Panc1 (cell line): ENCODE measurements around the gene NT5DC1. TPM values are rescaled to one million over a fixed set of nuclear protein-coding genes. Genes with fewer than 3 reads are reported as not detected.
A peak's percentile ranks its signal among the peaks of the same experiment; 100 is the strongest.

Source experiments
- ATAC-seq: fragments of 200-7000 bp; cut with Tn5 transposase; 2 replicates; pipeline ENCODE4 v1.9.1; 2020; ENCODE audit warnings: mild to moderate bottlenecking, moderate library complexity
- BruUV-seq: library from RNA; stranded (reverse); fragments of 400-500 nt; replicated peaks from 2 replicates; lab custom pipeline; 2021; lab: Mats Ljungman, UMichigan
- CTCF ChIA-PET: fragments of 300-600 bp; sonication (Branson Sonifier 250); formaldehyde crosslinking; loops from one replicate; lab custom pipeline; 2022; ENCODE audit warnings: antibody characterized with exemption; lab: Charles Lee
- POLR2A ChIA-PET: fragments of 300-600 bp; sonication (Branson Sonifier 250); formaldehyde crosslinking; loops from one replicate; lab custom pipeline; 2022; ENCODE audit warnings: antibody characterized with exemption; lab: Charles Lee
- DNase-seq: peaks from one replicate; pipeline ENCODE4 v3.0.0-alpha.2; 2010; ENCODE audit warnings: low read depth, low spot score
- H3K27ac ChIP-seq: 2 replicates; pipeline ENCODE4 v1.5.1; 2011; ENCODE audit warnings: mild to moderate bottlenecking, low read length, inconsistent platforms
- H3K27me3 ChIP-seq: fragments of 200-500 bp; sonication (Bioruptor generic); 2 replicates; pipeline ENCODE4 v1.6.0; 2014; ENCODE audit warnings: low read length, inconsistent platforms; ENCODE audit not compliant: control insufficient read depth, insufficient read depth
- H3K36me3 ChIP-seq: fragments of 200-500 bp; sonication (Bioruptor generic); 2 replicates; pipeline ENCODE4 v1.5.1; 2014; ENCODE audit warnings: inconsistent platforms, mild to moderate bottlenecking, low read length, moderate library complexity; ENCODE audit not compliant: control insufficient read depth, insufficient read depth
- H3K4me1 ChIP-seq: 2 replicates; pipeline ENCODE4 v1.5.1; 2011; ENCODE audit warnings: inconsistent platforms, mild to moderate bottlenecking, low read length, moderate library complexity; ENCODE audit not compliant: control insufficient read depth, insufficient read depth
- H3K4me3 ChIP-seq, 2 experiments: 2 replicates each; pipeline ENCODE4 v1.5.1; 2011 to 2012; ENCODE audit warnings: low read depth in 2 of 2, low read length in 2 of 2, mild to moderate bottlenecking in 2 of 2, inconsistent platforms in 1 of 2, moderate library complexity in 1 of 2
- H3K9me3 ChIP-seq: fragments of 200-500 bp; sonication (Bioruptor generic); 2 replicates; pipeline ENCODE4 v1.5.1; 2014; ENCODE audit warnings: low read depth, mild to moderate bottlenecking, inconsistent platforms, low read length, moderate library complexity; ENCODE audit not compliant: control insufficient read depth, insufficient read depth
- POLR2AphosphoS5 ChIP-seq: IDR thresholded peaks from 2 replicates; pipeline ENCODE4 v1.6.1; 2012; ENCODE audit warnings: mild to moderate bottlenecking, low read depth, low read length, moderate library complexity
- SIN3A ChIP-seq: IDR thresholded peaks from 2 replicates; pipeline ENCODE4 v1.6.1; 2012; ENCODE audit warnings: low read depth, mild to moderate bottlenecking, low read length, moderate library complexity, borderline replicate concordance; ENCODE audit not compliant: insufficient read depth
- TCF7L2 ChIP-seq: IDR thresholded peaks from 2 replicates; pipeline ENCODE4 v1.6.1; 2011; ENCODE audit warnings: mild to moderate bottlenecking, low read depth, low read length, inconsistent platforms
- in situ Hi-C: cut with HindIII; loops from 2 replicates; pipeline ENCODE4 v1.10.0; 2016; ENCODE audit warnings: low sequenced_read_pairs, low pct_unique_long_range_greater_than_20kb
- intact Hi-C: fragments of 100-400 bp; cut with micrococcal nuclease; formaldehyde crosslinking; loops from one replicate; pipeline ENCODE4 v1.10.0; 2022; ENCODE audit not compliant: unreplicated experiment
- total RNA-seq: library from RNA; stranded (reverse); gene quantifications from one replicate; pipeline ENCODE4 v1.2.1, GENCODE V29; 2021; ENCODE audit not compliant: unreplicated experiment
- TF ChIP-seq, protein P1 (sequence below): fragments of 450-650 bp; IDR thresholded peaks from 2 replicates; pipeline ENCODE4 v1.5.1; 2017; ENCODE audit warnings: mild to moderate bottlenecking
- TF ChIP-seq, protein P2 (sequence below), 2 experiments: IDR thresholded peaks; 2 replicates each; pipeline ENCODE4 v1.6.1; 2011 to 2012; ENCODE audit warnings: low read depth in 2 of 2, control low read depth in 1 of 2, low read length in 1 of 2, mild to moderate bottlenecking in 1 of 2, moderate library complexity in 1 of 2; ENCODE audit not compliant: insufficient read depth in 1 of 2

NT5DC1 gene
- total RNA-seq, 1 experiment from 2014 or later: 79.1 TPM

DNA sequence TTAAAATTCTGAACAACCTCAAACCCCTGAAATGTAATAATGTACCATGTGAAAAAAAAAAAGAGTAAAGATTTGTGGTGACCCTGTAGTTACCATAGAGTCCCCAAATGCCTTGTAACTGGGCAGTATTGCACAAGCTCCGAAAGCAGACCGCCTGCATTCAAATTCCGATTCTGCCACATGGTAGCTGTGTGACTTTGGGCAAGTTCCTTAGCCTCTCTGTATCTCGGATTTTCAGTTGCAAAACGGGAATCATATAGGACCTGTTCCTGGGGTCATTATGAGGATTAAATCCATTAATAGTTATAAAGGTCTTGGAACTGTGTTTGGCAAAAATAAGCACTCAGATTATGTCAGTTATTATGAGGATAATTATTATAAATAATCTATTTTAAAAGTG lies 109.7 kb downstream of the NT5DC1 start:
- peaks cover 6% of the 10 kb centered on the region; the same call in 1 of the 2 replicates for H3K4me1 ChIP-seq
- TF ChIP-seq, protein P1, sequence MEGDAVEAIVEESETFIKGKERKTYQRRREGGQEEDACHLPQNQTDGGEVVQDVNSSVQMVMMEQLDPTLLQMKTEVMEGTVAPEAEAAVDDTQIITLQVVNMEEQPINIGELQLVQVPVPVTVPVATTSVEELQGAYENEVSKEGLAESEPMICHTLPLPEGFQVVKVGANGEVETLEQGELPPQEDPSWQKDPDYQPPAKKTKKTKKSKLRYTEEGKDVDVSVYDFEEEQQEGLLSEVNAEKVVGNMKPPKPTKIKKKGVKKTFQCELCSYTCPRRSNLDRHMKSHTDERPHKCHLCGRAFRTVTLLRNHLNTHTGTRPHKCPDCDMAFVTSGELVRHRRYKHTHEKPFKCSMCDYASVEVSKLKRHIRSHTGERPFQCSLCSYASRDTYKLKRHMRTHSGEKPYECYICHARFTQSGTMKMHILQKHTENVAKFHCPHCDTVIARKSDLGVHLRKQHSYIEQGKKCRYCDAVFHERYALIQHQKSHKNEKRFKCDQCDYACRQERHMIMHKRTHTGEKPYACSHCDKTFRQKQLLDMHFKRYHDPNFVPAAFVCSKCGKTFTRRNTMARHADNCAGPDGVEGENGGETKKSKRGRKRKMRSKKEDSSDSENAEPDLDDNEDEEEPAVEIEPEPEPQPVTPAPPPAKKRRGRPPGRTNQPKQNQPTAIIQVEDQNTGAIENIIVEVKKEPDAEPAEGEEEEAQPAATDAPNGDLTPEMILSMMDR: no peak
- TF ChIP-seq SIN3A (no peak), TCF7L2 (no peak), POLR2AphosphoS5 (no peak)
- TF ChIP-seq, protein P2, sequence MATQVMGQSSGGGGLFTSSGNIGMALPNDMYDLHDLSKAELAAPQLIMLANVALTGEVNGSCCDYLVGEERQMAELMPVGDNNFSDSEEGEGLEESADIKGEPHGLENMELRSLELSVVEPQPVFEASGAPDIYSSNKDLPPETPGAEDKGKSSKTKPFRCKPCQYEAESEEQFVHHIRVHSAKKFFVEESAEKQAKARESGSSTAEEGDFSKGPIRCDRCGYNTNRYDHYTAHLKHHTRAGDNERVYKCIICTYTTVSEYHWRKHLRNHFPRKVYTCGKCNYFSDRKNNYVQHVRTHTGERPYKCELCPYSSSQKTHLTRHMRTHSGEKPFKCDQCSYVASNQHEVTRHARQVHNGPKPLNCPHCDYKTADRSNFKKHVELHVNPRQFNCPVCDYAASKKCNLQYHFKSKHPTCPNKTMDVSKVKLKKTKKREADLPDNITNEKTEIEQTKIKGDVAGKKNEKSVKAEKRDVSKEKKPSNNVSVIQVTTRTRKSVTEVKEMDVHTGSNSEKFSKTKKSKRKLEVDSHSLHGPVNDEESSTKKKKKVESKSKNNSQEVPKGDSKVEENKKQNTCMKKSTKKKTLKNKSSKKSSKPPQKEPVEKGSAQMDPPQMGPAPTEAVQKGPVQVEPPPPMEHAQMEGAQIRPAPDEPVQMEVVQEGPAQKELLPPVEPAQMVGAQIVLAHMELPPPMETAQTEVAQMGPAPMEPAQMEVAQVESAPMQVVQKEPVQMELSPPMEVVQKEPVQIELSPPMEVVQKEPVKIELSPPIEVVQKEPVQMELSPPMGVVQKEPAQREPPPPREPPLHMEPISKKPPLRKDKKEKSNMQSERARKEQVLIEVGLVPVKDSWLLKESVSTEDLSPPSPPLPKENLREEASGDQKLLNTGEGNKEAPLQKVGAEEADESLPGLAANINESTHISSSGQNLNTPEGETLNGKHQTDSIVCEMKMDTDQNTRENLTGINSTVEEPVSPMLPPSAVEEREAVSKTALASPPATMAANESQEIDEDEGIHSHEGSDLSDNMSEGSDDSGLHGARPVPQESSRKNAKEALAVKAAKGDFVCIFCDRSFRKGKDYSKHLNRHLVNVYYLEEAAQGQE (IDR thresholded peaks at IDR 0.05; ENCODE audit: insufficient read depth in 1 of 2, low read depth in 2 of 2, low read length in 1 of 2): no peak
- no peak overlapping the region for H3K27ac ChIP-seq
- no peak overlapping the region for H3K4me3 ChIP-seq
- BruUV-seq: no TSS peak
- in situ Hi-C loops: no loop called here
- ATAC-seq (no peak), DNase-seq (no peak)
- ChIA-PET CTCF (interaction anchor here (1.1 kb wide), 1 partner anchor 58 kb away, joined by 4 read pairs; no protein-coding TSS in a partner anchor), POLR2A (no interaction called here)
- no peaks in the 10 kb centered on the region for H3K27me3 ChIP-seq
- H3K9me3 ChIP-seq: no peaks in the 10 kb centered on the region
- no peaks in the 10 kb centered on the region for H3K36me3 ChIP-seq
- intact Hi-C loops: no loop called here

DNA sequence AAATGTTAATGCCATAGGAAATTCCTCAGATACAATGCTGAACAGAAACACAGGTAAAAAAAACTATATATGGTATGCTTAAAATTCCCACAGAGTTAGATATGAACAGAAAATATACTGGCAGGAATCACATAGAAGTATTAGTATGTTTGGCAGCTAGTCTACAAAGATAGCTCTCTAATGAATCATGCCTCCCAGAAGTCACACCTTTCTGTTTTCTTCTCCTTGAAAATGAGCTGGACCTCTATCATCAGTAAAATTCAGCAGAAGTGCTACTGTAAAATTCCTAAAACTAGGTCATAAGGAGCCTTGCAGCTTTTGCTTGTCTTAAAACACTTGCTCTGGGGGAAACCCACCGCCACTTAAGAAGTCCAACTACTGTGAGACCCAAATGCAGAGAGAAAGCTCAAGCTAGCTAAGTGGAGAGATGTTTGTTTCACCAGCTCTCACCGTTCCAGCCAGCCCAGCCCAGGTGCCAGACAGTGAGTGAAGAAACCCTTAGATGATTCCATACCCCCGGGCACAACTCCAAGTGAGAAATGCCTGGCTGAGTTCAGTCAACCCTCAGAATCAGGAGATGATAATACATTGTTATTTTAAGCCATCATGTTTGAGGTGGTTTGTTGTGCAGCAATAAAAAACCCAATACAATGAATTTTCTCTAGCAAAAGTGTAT lies 110.2 kb downstream of the NT5DC1 start:
- ChIA-PET POLR2A (no interaction called here), CTCF (interaction anchor here (1.1 kb wide), 1 partner anchor 57 kb away, joined by 4 read pairs; no protein-coding TSS in a partner anchor)
- in situ Hi-C loops: no loop called here
- no TSS peak for BruUV-seq
- no peak overlapping the region for H3K4me3 ChIP-seq
- H3K9me3 ChIP-seq: no peaks in the 10 kb centered on the region
- H3K4me1 ChIP-seq: peaks cover 6% of the 10 kb centered on the region; the same call in 1 of the 2 replicates
- DNase-seq (no peak), ATAC-seq (peak; percentile 50; the same call in 1 of the 2 replicates)
- H3K27me3 ChIP-seq: no peaks in the 10 kb centered on the region
- TF ChIP-seq, protein P2 (IDR thresholded peaks at IDR 0.05; ENCODE audit: insufficient read depth in 1 of 2, low read depth in 2 of 2, low read length in 1 of 2): no peak
- TF ChIP-seq, protein P1: no peak
- TF ChIP-seq SIN3A: no peak
- no peak for TF ChIP-seq TCF7L2
- no peak for TF ChIP-seq POLR2AphosphoS5
- intact Hi-C loops: no loop called here
- no peaks in the 10 kb centered on the region for H3K36me3 ChIP-seq
- no peak overlapping the region for H3K27ac ChIP-seq
